Measurements from ENCODE around the gene MAB21L4. TPM values are rescaled to one million over a fixed set of nuclear protein-coding genes. Genes with fewer than 3 reads are reported as not detected.

The MAB21L4 gene
- total RNA-seq, 1 experiment from 2014 or later: not detected

- no peak for DNase-seq (ENCODE audit: low spot score)
Observed at GRCh38 chr2:240925568-240926515, 29.9 kb upstream of the MAB21L4 start.

GRCh38 chr2:240925191-240925567, 29.2 kb upstream of the MAB21L4 start:
- no peak for DNase-seq (ENCODE audit: low spot score)

- DNase-seq (ENCODE audit: low spot score): peak; percentile 33
Observed at GRCh38 chr2:240922982-240923537, 27.1 kb upstream of the MAB21L4 start.

GRCh38 chr2:240922245-240922981, 26.5 kb upstream of the MAB21L4 start:
- DNase-seq (ENCODE audit: low spot score): no peak

- no peak for DNase-seq (ENCODE audit: low spot score)
Observed at GRCh38 chr2:240921995-240922244, 26.0 kb upstream of the MAB21L4 start.

GRCh38 chr2:240921311-240921994, 25.5 kb upstream of the MAB21L4 start:
- peak; percentile 96 for DNase-seq (ENCODE audit: low spot score)

GRCh38 chr2:240920783-240921231, 24.9 kb upstream of the MAB21L4 start:
- peak; percentile 40 for DNase-seq (ENCODE audit: low spot score)

- DNase-seq (ENCODE audit: low spot score): no peak
Observed at GRCh38 chr2:240919786-240920782, 24.1 kb upstream of the MAB21L4 start.

- DNase-seq (ENCODE audit: low spot score): no peak
Observed at GRCh38 chr2:240919161-240919781, 23.3 kb upstream of the MAB21L4 start.

GRCh38 chr2:240918258-240919091, 22.5 kb upstream of the MAB21L4 start:
- no peak for DNase-seq (ENCODE audit: low spot score)

GRCh38 chr2:240917684-240918257, 21.8 kb upstream of the MAB21L4 start:
- DNase-seq (ENCODE audit: low spot score): no peak

GRCh38 chr2:240917009-240917683, 21.2 kb upstream of the MAB21L4 start:
- DNase-seq (ENCODE audit: low spot score): no peak

GRCh38 chr2:240916571-240917008, 20.6 kb upstream of the MAB21L4 start:
- no peak for DNase-seq (ENCODE audit: low spot score)

GRCh38 chr2:240915526-240916341, 19.8 kb upstream of the MAB21L4 start:
- DNase-seq (ENCODE audit: low spot score): no peak

GRCh38 chr2:240914645-240915525, 18.9 kb upstream of the MAB21L4 start:
- DNase-seq (ENCODE audit: low spot score): no peak

GRCh38 chr2:240913810-240914644, 18.1 kb upstream of the MAB21L4 start:
- DNase-seq (ENCODE audit: low spot score): peak; percentile 30
